Prostate gland (tissue), 1 donor: ENCODE measurements around the gene GSTA3.

ENCODE experiments used
- POLR2A ChIP-seq: fragments of 450-650 bp; IDR thresholded peaks from one replicate; pipeline ENCODE4 v1.6.1; 2016; ENCODE audit warnings: antibody characterized with exemption, mild to moderate bottlenecking
- POLR2AphosphoS5 ChIP-seq: sonication (generic); formaldehyde crosslinking; IDR thresholded peaks from one replicate; pipeline ENCODE4 v1.6.1; 2017; ENCODE audit warnings: antibody characterized with exemption

DNA sequence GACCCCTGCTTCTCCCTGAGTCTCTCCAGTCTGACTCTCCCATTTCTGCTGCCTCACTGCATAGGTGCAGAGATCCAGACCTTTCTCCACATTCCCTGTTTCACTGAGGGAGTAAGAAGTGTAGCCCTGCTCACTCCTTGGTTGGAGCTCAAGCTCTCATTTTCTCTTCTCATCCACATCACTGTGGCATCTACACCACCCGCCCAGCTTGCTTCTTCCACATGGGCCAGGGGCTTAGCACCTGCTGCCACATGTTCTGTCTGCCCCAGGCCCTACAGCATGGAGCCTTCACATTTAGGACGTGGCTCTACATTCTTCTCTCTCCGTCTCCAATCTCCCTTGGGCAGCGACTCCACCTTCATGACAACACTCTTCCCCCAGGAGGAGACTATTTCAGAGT, 60.4 kb downstream of the GSTA3 start:
- TF ChIP-seq POLR2A = no peak
- no peak for TF ChIP-seq POLR2AphosphoS5
